Activated CD4-positive, alpha-beta T cell treated with anti-CD3 and anti-CD28 coated beads, Interleukin-2, amount 10 ng/mL, durations not matched to agents 7 days and 5 days (primary cell): Measurements from ENCODE around the gene ZNF226. TPM values are rescaled to one million over a fixed set of nuclear protein-coding genes. Genes with fewer than 3 reads are reported as not detected.
"Not testable (repeated sequence)": the region's sequence is repeated elsewhere in the genome, so short reads cannot be mapped to it uniquely, and the experiment has no call there.

Experiments used
- CTCF ChIA-PET: fragments of 350-600 bp; sonication (Branson Sonifier 250); formaldehyde crosslinking; loops from one replicate; lab custom pipeline; 2021; ENCODE audit warnings: antibody characterized with exemption; lab: Charles Lee
- POLR2A ChIA-PET: fragments of 350-600 bp; sonication (Branson Sonifier 250); formaldehyde crosslinking; loops from one replicate; lab custom pipeline; 2021; ENCODE audit warnings: antibody characterized with exemption; lab: Charles Lee
- DNase-seq: peaks from one replicate; pipeline ENCODE4 v3.0.0-alpha.2; 2020
- H3K27ac Mint-ChIP-seq: one replicate; pipeline ENCODE4 v1.8.0; 2021; ENCODE audit warnings: mild to moderate bottlenecking, moderate library complexity, mixed read lengths
- H3K27me3 Mint-ChIP-seq: one replicate; pipeline ENCODE4 v1.8.0; 2021; ENCODE audit warnings: mixed read lengths
- H3K36me3 Mint-ChIP-seq: one replicate; pipeline ENCODE4 v1.8.0; 2021; ENCODE audit warnings: low read depth, mixed read lengths
- H3K4me1 Mint-ChIP-seq: one replicate; pipeline ENCODE4 v1.8.0; 2021; ENCODE audit warnings: mixed read lengths
- H3K4me3 Mint-ChIP-seq: one replicate; pipeline ENCODE4 v1.8.0; 2021; ENCODE audit warnings: mild to moderate bottlenecking, moderate library complexity, mixed read lengths
- H3K9me3 Mint-ChIP-seq: one replicate; pipeline ENCODE4 v1.8.0; 2021; ENCODE audit warnings: mixed read lengths
- total RNA-seq, 2 experiments: library from RNA; stranded (reverse); gene quantifications; one replicate each; pipeline ENCODE4 v1.2.3, GENCODE V29; 2021

Gene ZNF226
- total RNA-seq, 2 experiments from 2014 or later, result 18.4 to 20.4 TPM

DNA sequence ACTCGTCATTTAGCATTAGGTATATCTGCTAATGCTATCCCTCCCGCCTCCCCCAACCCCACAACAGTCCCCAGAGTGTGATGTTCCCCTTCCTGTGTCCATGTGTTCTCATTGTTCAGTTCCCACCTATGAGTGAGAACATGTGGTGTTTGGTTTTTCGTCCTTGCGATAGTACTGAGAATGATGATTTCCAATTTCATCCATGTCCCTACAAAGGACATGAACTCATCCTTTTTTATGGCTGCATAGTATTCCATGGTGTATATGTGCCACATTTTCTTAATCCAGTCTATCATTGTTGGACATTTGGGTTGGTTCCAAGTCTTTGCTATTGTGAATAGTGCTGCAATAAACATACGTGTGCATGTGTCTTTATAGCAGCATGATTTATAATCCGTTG lies 55.9 kb downstream of the ZNF226 start:
- H3K27ac Mint-ChIP-seq, DNase-seq, POLR2A ChIA-PET, CTCF ChIA-PET, H3K27me3 Mint-ChIP-seq, H3K4me1 Mint-ChIP-seq, H3K4me3 Mint-ChIP-seq: not testable (repeated sequence)
- Mint-ChIP-seq H3K36me3 (peaks cover 69% of the 10 kb centered on the region), H3K9me3 (peaks cover 25% of the 10 kb centered on the region)

DNA sequence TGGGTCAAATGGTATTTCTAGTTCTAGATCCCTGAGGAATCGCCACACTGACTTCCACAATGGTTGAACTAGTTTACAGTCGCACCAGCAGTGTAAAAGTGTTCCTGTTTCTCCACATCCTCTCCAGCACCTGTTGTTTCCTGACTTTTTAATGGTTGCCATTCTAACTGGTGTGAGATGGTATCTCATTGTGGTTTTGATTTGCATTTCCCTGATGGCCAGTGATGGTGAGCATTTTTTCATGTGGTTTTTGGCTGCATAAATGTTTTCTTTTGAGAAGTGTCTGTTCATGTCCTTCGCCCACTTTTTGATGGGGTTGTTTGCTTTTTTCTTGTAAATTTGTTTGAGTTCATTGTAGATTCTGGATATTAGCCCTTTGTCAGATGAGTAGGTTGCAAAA lies 56.4 kb downstream of the ZNF226 start:
- H3K36me3 Mint-ChIP-seq, result peaks cover 70% of the 10 kb centered on the region
- peaks cover 29% of the 10 kb centered on the region for H3K9me3 Mint-ChIP-seq
- H3K4me3 Mint-ChIP-seq, H3K27ac Mint-ChIP-seq, H3K4me1 Mint-ChIP-seq, DNase-seq, POLR2A ChIA-PET, H3K27me3 Mint-ChIP-seq, CTCF ChIA-PET: not testable (repeated sequence)

Other genes with a start within 250 kb of the ZNF226 start
- 10 to 100 TPM; 17.0 to 17.1 TPM for gene ZNF45, start 229.8 kb upstream of the ZNF226 start, total RNA-seq
- gene ZNF221, start 213.9 kb upstream of the ZNF226 start, total RNA-seq, result 1 to 10 TPM in 1 of 2 experiments, under 1 TPM in 1; 0.99 to 1.0 TPM
- gene ZNF155, start 180.9 kb upstream of the ZNF226 start, total RNA-seq, result 1 to 10 TPM; 6.3 to 6.6 TPM
- 1 to 10 TPM; 4.5 to 5.5 TPM for gene ZNF230, start 162.1 kb upstream of the ZNF226 start, total RNA-seq
- 1 to 10 TPM; 2.8 to 3.7 TPM for gene ZNF222, start 139.7 kb upstream of the ZNF226 start, total RNA-seq
- gene ZNF223, start 113.1 kb upstream of the ZNF226 start, total RNA-seq, result under 1 TPM in 1 of 2 experiments, not detected in 1; 0.25 TPM
- gene ZNF284, start 92.9 kb upstream of the ZNF226 start, total RNA-seq, result 1 to 10 TPM; 2.1 to 2.2 TPM
- 10 to 100 TPM; 33.4 to 36.5 TPM for gene ZNF224, start 70.7 kb upstream of the ZNF226 start, total RNA-seq
- 1 to 10 TPM; 2.4 to 3.7 TPM for gene ZNF225, start 51.7 kb upstream of the ZNF226 start, total RNA-seq
- gene ZNF234, start 23.5 kb upstream of the ZNF226 start, total RNA-seq, result 10 to 100 TPM; 12.1 to 12.9 TPM
- gene ZNF227, start 47.4 kb downstream of the ZNF226 start, total RNA-seq, result 10 to 100 TPM; 29.8 to 30.7 TPM
- under 1 TPM; 0.69 to 0.85 TPM for gene ZNF233, start 94.8 kb downstream of the ZNF226 start, total RNA-seq
- 1 to 10 TPM; 4.9 to 5.5 TPM for gene ZNF235, start 139.9 kb downstream of the ZNF226 start, total RNA-seq
- gene ZNF112, start 191.6 kb downstream of the ZNF226 start, total RNA-seq, result not detected
- gene ZNF285, start 236.5 kb downstream of the ZNF226 start, total RNA-seq, result 1 to 10 TPM; 1.4 to 2.2 TPM